ENCODE data around the gene ABHD4. TPM values are rescaled to one million over a fixed set of nuclear protein-coding genes. Genes with fewer than 3 reads are reported as not detected.

The ABHD4 gene
- total RNA-seq, 4 donors from 2014 or later: 28.1 to 51.4 (median 42.8) TPM

DNA sequence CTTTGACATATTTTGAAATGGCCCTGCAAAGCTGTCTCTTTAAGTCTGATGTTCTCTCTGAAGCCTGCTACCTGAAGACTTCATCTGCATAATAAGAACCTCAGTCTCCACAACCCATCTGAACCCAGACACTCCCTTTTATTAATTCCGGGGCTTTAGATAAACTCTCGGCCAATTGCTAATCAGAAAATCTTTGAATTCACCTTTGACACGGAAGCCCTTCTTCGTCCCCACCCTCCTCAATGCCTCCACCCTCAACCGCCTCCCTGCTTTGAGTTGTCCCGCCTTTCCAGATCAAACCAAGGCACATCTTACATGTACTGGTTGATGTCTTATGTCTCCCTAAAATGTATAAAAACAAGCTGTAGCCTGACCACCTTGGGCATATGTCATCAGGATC, 28.5 kb downstream of the ABHD4 start:
- Histone ChIP-seq H3K9me3 (no peaks in the 10 kb centered on the region), H3K4me1 (peaks cover 0 to 9% (median 2%) of the 10 kb centered on the region in 4 donors), H3K36me3 (no peaks in the 10 kb centered on the region), H3K27ac (no peak overlapping the region), H3K27me3 (no peaks in the 10 kb centered on the region), H3K4me3 (no peak overlapping the region)
- TF ChIP-seq POLR2A (IDR thresholded peaks at IDR 0.05): no peak
- TF ChIP-seq, protein P1, sequence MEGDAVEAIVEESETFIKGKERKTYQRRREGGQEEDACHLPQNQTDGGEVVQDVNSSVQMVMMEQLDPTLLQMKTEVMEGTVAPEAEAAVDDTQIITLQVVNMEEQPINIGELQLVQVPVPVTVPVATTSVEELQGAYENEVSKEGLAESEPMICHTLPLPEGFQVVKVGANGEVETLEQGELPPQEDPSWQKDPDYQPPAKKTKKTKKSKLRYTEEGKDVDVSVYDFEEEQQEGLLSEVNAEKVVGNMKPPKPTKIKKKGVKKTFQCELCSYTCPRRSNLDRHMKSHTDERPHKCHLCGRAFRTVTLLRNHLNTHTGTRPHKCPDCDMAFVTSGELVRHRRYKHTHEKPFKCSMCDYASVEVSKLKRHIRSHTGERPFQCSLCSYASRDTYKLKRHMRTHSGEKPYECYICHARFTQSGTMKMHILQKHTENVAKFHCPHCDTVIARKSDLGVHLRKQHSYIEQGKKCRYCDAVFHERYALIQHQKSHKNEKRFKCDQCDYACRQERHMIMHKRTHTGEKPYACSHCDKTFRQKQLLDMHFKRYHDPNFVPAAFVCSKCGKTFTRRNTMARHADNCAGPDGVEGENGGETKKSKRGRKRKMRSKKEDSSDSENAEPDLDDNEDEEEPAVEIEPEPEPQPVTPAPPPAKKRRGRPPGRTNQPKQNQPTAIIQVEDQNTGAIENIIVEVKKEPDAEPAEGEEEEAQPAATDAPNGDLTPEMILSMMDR (IDR thresholded peaks at IDR 0.05): no peak
- no peak for DNase-seq

DNA sequence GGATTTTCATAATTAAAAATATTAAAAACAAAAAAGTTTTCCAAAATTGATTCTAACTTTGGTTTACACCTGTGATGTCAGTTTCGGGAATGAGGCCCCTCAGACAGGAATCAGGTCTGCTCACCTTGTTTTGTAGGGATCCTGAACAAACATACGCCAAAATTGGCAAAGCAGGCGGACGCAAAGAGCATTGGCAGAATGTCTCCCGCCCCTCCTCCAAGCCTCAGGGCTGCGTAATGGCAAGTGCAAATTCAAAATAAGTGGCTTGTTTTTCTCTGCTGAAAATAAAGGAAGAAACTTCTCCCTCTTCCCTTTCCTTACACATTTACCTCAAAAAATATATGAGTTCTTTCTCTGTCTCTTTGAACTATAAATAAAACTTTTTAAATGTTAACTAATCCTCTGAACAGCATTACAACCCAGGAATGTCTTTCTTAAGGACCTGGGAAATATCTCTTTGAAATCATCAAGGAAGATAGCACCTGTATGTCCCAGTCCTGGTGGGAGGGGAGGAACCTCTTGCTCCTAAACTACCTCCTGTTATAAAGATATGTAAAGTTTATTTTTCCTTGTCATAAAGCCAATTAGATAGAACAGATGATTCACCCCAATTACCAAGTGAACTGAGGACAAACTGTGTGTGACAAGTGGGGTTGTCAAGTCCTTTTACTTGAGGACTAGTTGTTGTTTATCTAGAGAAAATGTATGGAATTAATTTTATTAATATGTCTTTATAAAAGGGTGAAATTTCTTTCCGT, 29.6 kb downstream of the ABHD4 start:
- no peak for TF ChIP-seq POLR2A (IDR thresholded peaks at IDR 0.05)
- TF ChIP-seq, protein P1 (IDR thresholded peaks at IDR 0.05): no peak
- peak overlapping the region in 2 of 4 donors; percentile 46 to 57 for H3K27ac ChIP-seq
- no peak overlapping the region for H3K4me3 ChIP-seq
- no peaks in the 10 kb centered on the region for H3K9me3 ChIP-seq
- no peak for DNase-seq
- H3K27me3 ChIP-seq: no peaks in the 10 kb centered on the region
- H3K36me3 ChIP-seq: no peaks in the 10 kb centered on the region
- H3K4me1 ChIP-seq: peaks cover 0 to 9% (median 2%) of the 10 kb centered on the region in 4 donors

DNA sequence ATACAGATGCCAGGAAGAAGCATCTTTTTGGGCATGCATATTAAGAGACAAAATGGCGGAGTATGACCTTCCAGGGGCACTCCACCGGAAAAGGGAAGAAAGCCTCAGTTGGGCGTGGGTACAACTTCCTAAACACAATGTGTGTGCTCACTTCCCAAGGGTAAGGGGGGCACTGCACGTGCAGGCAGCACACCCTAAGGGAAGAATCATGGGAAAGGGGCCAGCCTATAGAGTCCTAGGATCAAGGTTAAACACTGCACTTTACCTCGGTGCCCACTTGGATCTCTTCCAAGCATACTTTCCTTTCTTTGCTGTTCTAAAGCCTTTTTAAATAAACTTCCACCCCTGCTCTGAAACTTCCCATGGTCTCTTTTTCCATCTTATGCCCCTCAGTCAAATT, 31.3 kb downstream of the ABHD4 start:
- H3K27me3 ChIP-seq: no peaks in the 10 kb centered on the region
- DNase-seq: no peak
- no peaks in the 10 kb centered on the region for H3K36me3 ChIP-seq
- TF ChIP-seq POLR2A (IDR thresholded peaks at IDR 0.05): no peak
- TF ChIP-seq, protein P1 (IDR thresholded peaks at IDR 0.05): no peak
- H3K4me3 ChIP-seq: no peak overlapping the region
- no peaks in the 10 kb centered on the region for H3K9me3 ChIP-seq
- H3K27ac ChIP-seq: no peak overlapping the region
- H3K4me1 ChIP-seq: peaks cover 0 to 9% (median 2%) of the 10 kb centered on the region in 4 donors

DNA sequence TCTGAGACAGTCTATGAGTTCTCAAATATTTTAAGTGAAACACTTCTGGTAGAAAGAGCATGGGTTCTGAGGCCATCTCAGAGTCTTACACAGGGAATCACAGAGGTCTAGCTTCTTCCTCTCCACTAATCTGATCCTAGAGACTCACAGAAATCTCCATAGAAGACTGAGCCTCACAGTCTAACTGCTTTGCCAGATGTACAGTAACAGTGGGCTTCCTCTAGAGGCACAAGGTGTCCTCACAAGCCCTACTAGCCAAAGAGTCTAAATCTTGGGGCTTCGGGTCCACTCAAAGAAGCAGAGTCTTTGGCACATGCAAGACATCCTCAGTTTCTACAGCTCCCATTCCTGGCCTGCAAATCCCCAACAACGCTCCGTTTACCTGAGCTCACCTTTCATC, 32.0 kb downstream of the ABHD4 start:
- Histone ChIP-seq H3K27me3 (no peaks in the 10 kb centered on the region), H3K9me3 (no peaks in the 10 kb centered on the region), H3K4me3 (no peak overlapping the region), H3K36me3 (no peaks in the 10 kb centered on the region), H3K4me1 (peaks cover 0 to 9% (median 2%) of the 10 kb centered on the region in 4 donors), H3K27ac (no peak overlapping the region)
- no peak for TF ChIP-seq POLR2A (IDR thresholded peaks at IDR 0.05)
- TF ChIP-seq, protein P1 (IDR thresholded peaks at IDR 0.05): no peak
- DNase-seq: no peak

DNA sequence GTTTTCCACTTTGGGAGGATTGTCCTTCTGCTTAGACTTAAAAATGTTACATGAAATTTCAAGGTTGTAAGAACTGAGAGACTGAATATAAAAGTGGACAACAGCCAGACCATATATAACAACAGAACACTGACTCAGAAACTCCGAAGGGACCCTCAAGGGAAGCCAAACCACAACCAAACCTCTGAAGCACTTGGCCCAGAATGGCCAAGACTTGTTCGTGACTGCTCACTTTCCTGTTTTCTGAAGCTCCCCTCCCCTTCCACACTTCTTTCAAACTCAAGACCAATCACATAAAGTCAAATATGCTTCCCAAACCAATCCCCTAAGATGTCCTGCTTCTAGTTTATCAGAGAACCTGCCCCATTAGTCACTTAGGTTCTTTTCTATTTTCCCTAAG, 32.4 kb downstream of the ABHD4 start:
- no peak for TF ChIP-seq POLR2A (IDR thresholded peaks at IDR 0.05)
- TF ChIP-seq, protein P1 (IDR thresholded peaks at IDR 0.05): no peak
- H3K27ac ChIP-seq: no peak overlapping the region

More for the DNA sequence above, 32.4 kb downstream of the ABHD4 start:
- Histone ChIP-seq H3K27me3 (no peaks in the 10 kb centered on the region), H3K9me3 (no peaks in the 10 kb centered on the region), H3K36me3 (no peaks in the 10 kb centered on the region), H3K4me1 (peaks cover 0 to 9% (median 2%) of the 10 kb centered on the region in 4 donors), H3K4me3 (no peak overlapping the region)
- DNase-seq: no peak

All from Peyer's patch (tissue), 4 donors.